Brain microvascular endothelial cell (primary cell): ENCODE results near the gene PCDH15.

Experiments
- DNase-seq: peaks from one replicate; pipeline ENCODE4 v3.0.0-alpha.2; 2020
- H3K27ac ChIP-seq: fragments of 250-450 bp; sonication (Bioruptor Pico); 2 replicates; pipeline ENCODE4 v1.5.1; 2020; ENCODE audit warnings: mild to moderate bottlenecking, moderate library complexity
- H3K27me3 ChIP-seq: fragments of 250-450 bp; sonication (Bioruptor Pico); replicated peaks from 2 replicates; pipeline ENCODE4 v1.5.1; 2020; ENCODE audit warnings: mild to moderate bottlenecking
- H3K36me3 ChIP-seq: fragments of 250-450 bp; sonication (Bioruptor Pico); replicated peaks from 2 replicates; pipeline ENCODE4 v1.5.1; 2020; ENCODE audit warnings: mild to moderate bottlenecking
- H3K4me3 ChIP-seq: 2 replicates; pipeline ENCODE4 v1.5.1; 2011; ENCODE audit warnings: low read depth, mild to moderate bottlenecking, control low read depth, low read length, moderate library complexity
- in situ Hi-C: cut with HindIII; loops from 2 replicates; pipeline ENCODE4 v1.10.0; 2017; ENCODE audit warnings: low sequenced_read_pairs, low pct_ligation_motif_present
- TF ChIP-seq, protein P1 (sequence below): IDR thresholded peaks from 2 replicates; pipeline ENCODE4 v1.5.1; 2011; ENCODE audit warnings: low read depth, mild to moderate bottlenecking, moderate library complexity, low read length, control low read depth, inconsistent platforms; ENCODE audit errors: missing control alignments

PCDH15 gene

DNA sequence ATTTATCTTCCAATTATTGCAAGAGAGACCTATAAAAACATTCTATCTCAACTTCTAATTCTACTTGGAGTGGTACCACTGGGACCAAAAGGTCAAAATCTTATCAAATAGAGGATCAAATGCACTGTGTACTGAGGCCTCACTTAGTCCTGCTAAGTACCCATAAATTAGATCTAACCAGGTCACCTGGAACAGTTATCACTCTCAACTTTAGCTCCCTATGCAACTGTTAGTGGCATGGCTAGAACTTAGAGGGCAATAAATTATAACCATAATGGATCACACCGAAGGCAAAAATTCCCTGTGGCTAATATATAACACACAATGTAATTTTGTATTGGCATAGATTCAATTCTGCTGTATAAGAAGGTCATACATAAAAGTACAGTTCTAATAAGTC lies 428.9 kb downstream of the PCDH15 start:
- no peak overlapping the region for H3K4me3 ChIP-seq
- no peak overlapping the region for H3K27ac ChIP-seq
- no peaks in the 10 kb centered on the region for H3K36me3 ChIP-seq
- in situ Hi-C loops: no loop called here
- DNase-seq: no peak
- H3K27me3 ChIP-seq: no peaks in the 10 kb centered on the region
- TF ChIP-seq, protein P1, sequence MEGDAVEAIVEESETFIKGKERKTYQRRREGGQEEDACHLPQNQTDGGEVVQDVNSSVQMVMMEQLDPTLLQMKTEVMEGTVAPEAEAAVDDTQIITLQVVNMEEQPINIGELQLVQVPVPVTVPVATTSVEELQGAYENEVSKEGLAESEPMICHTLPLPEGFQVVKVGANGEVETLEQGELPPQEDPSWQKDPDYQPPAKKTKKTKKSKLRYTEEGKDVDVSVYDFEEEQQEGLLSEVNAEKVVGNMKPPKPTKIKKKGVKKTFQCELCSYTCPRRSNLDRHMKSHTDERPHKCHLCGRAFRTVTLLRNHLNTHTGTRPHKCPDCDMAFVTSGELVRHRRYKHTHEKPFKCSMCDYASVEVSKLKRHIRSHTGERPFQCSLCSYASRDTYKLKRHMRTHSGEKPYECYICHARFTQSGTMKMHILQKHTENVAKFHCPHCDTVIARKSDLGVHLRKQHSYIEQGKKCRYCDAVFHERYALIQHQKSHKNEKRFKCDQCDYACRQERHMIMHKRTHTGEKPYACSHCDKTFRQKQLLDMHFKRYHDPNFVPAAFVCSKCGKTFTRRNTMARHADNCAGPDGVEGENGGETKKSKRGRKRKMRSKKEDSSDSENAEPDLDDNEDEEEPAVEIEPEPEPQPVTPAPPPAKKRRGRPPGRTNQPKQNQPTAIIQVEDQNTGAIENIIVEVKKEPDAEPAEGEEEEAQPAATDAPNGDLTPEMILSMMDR: no peak

DNA sequence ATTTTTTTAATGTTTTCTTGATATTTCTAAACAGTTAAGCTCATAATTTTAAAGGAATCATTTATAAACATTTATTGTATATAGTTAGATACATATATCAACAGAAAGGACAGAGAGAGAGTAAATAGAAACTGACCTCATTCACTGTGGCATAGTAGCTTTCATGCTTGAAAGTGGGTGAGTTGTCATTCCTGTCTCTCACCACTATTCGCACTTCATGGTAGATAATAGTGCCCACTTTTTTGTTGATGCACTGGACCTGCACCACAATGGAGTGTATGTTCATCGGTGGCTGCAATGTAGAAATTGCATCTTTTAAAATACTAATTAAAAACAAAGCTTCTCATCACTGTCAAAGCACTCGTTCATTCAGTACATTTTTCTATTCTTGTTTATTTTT lies 432.0 kb downstream of the PCDH15 start:
- H3K27me3 ChIP-seq: no peaks in the 10 kb centered on the region
- no peak for DNase-seq
- TF ChIP-seq, protein P1: no peak
- no peak overlapping the region for H3K27ac ChIP-seq
- H3K36me3 ChIP-seq: no peaks in the 10 kb centered on the region
- in situ Hi-C loops: no loop called here
- no peak overlapping the region for H3K4me3 ChIP-seq

DNA sequence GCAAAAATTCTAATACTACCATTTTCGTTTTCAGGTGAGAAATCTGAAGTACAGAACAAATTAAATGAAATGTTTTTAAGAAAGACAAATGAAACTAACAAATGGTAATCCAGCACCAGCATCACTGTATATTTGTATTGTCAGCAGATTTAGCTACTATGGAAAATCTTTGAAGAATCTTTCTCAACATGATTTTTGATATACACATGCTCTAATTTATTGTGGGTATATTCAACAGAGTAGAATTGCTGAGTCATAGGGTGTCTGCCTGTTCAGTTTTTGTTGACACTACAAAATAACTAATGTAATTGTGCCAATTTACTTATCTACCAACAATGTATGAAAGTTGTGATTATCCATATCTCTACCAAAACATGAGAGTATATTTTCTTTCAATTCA lies 437.6 kb downstream of the PCDH15 start:
- Histone ChIP-seq H3K36me3 (no peaks in the 10 kb centered on the region), H3K27ac (no peak overlapping the region), H3K27me3 (no peaks in the 10 kb centered on the region), H3K4me3 (no peak overlapping the region)
- TF ChIP-seq, protein P1: no peak
- in situ Hi-C loops: no loop called here
- no peak for DNase-seq

DNA sequence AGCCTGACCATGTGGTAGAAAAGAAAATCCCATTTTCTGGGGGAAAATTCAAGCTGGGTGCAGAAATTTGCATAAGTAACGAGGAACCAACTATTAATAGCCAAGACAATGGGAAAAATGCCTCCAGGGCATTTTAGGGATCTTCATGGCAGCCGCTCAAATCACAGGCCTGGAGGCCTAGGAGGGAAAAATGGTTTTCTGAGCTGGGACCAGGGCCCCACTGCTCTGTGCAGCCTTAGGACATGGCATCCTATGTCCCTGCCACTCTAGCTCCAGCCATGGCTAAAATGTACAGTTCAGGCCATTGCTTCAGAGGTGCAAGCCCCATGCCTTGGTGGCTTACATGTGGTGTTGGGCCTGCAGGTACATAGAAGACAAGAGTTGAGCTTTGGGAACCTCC lies 459.0 kb downstream of the PCDH15 start:
- DNase-seq: no peak
- Histone ChIP-seq H3K27me3 (no peaks in the 10 kb centered on the region), H3K27ac (no peak overlapping the region), H3K4me3 (no peak overlapping the region), H3K36me3 (no peaks in the 10 kb centered on the region)
- in situ Hi-C loops: no loop called here
- TF ChIP-seq, protein P1: no peak

DNA sequence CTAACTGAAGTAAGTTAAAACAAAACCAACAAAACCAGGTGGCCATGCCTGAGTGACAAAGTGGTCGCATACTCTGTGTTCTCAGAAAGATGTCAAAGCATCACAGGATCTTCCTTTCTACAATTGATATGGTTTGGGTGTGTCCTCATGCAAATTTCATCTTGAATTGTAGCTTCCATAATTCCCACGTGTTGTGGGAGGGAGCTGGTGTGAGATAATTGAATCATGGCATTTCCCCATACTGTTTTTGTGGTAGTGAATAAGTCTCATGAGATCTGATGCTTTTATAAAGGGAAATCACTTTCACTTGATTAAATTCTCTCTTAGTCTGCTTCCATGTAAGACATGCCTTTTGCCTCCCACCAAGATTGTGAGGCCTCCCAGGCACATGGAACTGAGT lies 465.7 kb downstream of the PCDH15 start:
- Histone ChIP-seq H3K27me3 (no peaks in the 10 kb centered on the region), H3K36me3 (no peaks in the 10 kb centered on the region), H3K4me3 (no peak overlapping the region), H3K27ac (no peak overlapping the region)
- in situ Hi-C loops: no loop called here
- no peak for DNase-seq
- TF ChIP-seq, protein P1: no peak

DNA sequence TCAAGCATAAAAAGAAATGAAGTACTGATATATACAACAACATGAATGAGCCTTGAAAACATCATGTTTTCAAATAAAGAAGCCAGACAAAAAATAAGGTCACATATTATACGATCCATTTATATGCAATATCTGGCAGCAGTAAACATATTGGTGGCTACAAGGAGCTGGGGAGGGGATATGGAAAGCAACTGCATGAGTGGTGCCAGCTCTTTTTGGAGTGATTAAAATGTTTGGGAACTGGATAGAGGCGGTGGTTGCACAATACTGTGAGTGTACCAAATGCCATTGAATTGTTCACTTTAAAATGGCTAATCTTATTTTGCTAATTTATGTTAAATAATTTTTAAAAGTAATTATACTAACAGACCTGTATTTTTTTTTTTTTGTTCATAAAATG lies 481.7 kb downstream of the PCDH15 start:
- Histone ChIP-seq H3K27ac (no peak overlapping the region), H3K36me3 (no peaks in the 10 kb centered on the region), H3K27me3 (no peaks in the 10 kb centered on the region), H3K4me3 (no peak overlapping the region)
- no peak for DNase-seq
- TF ChIP-seq, protein P1: no peak
- in situ Hi-C loops: no loop called here
